Ishikawa (cell line): ENCODE results near the gene OAS3.

Source experiments
- CEBPB ChIP-seq: IDR thresholded peaks from 2 replicates; pipeline ENCODE4 v1.6.1; 2012
- CREB1 ChIP-seq: IDR thresholded peaks from 2 replicates; pipeline ENCODE4 v1.6.1; 2012; ENCODE audit warnings: low read depth
- EGR1 ChIP-seq: IDR thresholded peaks from 2 replicates; pipeline ENCODE4 v1.6.1; 2012
- EP300 ChIP-seq: IDR thresholded peaks from 2 replicates; pipeline ENCODE4 v1.6.1; 2012; ENCODE audit warnings: borderline replicate concordance
- FOXM1 ChIP-seq: IDR thresholded peaks from 2 replicates; pipeline ENCODE4 v1.6.1; 2012; ENCODE audit warnings: low read depth, borderline replicate concordance
- MAX ChIP-seq: IDR thresholded peaks from 2 replicates; pipeline ENCODE4 v1.6.1; 2012
- NFIC ChIP-seq: IDR thresholded peaks from 2 replicates; pipeline ENCODE4 v1.6.1; 2012
- RAD21 ChIP-seq: IDR thresholded peaks from 2 replicates; pipeline ENCODE4 v1.6.1; 2012; ENCODE audit warnings: low read depth
- REST ChIP-seq: IDR thresholded peaks from 2 replicates; pipeline ENCODE4 v1.6.1; 2012; ENCODE audit warnings: low read depth, mild to moderate bottlenecking
- TAF1 ChIP-seq: IDR thresholded peaks from 2 replicates; pipeline ENCODE4 v1.6.1; 2012; ENCODE audit warnings: low read depth, mild to moderate bottlenecking
- TCF12 ChIP-seq: IDR thresholded peaks from 2 replicates; pipeline ENCODE4 v1.6.1; 2012; ENCODE audit warnings: low read depth
- TEAD4 ChIP-seq: IDR thresholded peaks from 2 replicates; pipeline ENCODE4 v1.6.1; 2012
- USF1 ChIP-seq: IDR thresholded peaks from 2 replicates; pipeline ENCODE4 v1.6.1; 2012
- YY1 ChIP-seq: IDR thresholded peaks from 2 replicates; pipeline ENCODE4 v1.6.1; 2012; ENCODE audit warnings: low read depth
- ZBTB7A ChIP-seq: IDR thresholded peaks from 2 replicates; pipeline ENCODE4 v1.6.1; 2012; ENCODE audit warnings: low read depth

OAS3 gene

GRCh38 chr12:112939761-112940381 lies 1.6 kb downstream of the OAS3 start:
- no peak for TF ChIP-seq CEBPB
- TF ChIP-seq MAX, result no peak
- TF ChIP-seq EP300, result no peak
- no peak for TF ChIP-seq FOXM1
- no peak for TF ChIP-seq ZBTB7A
- no peak for TF ChIP-seq NFIC
- no peak for TF ChIP-seq RAD21
- TF ChIP-seq TCF12, result no peak
- TF ChIP-seq YY1, result no peak
- no peak for TF ChIP-seq TAF1
- no peak for TF ChIP-seq TEAD4
- no peak for TF ChIP-seq CREB1
- TF ChIP-seq REST, result no peak
- no peak for TF ChIP-seq USF1
- TF ChIP-seq EGR1, result no peak

- TF ChIP-seq USF1 (no peak), CEBPB (no peak), EP300 (no peak), ZBTB7A (no peak), TAF1 (no peak), FOXM1 (no peak), MAX (no peak), NFIC (no peak), YY1 (no peak), TCF12 (no peak), CREB1 (no peak), REST (no peak), RAD21 (no peak), TEAD4 (no peak), EGR1 (no peak)
Observed at GRCh38 chr12:112941528-112942335, 3.5 kb downstream of the OAS3 start.

- no peak for TF ChIP-seq TEAD4
- TF ChIP-seq TAF1, result no peak
- TF ChIP-seq MAX, result no peak
- TF ChIP-seq CREB1, result no peak
- no peak for TF ChIP-seq EP300
- TF ChIP-seq EGR1, result no peak
- TF ChIP-seq NFIC, result no peak
Observed at GRCh38 chr12:112942572-112942971, 4.3 kb downstream of the OAS3 start.

GRCh38 chr12:112944024-112944690 lies 5.9 kb downstream of the OAS3 start:
- TF ChIP-seq TAF1, result no peak
- TF ChIP-seq CEBPB, result no peak
- TF ChIP-seq TEAD4, result no peak
- TF ChIP-seq EGR1, result no peak
- TF ChIP-seq NFIC, result no peak
- TF ChIP-seq REST, result no peak
- no peak for TF ChIP-seq TCF12
- no peak for TF ChIP-seq USF1
- no peak for TF ChIP-seq FOXM1
- TF ChIP-seq ZBTB7A, result no peak
- TF ChIP-seq MAX, result no peak
- TF ChIP-seq CREB1, result no peak
- TF ChIP-seq EP300, result no peak
- TF ChIP-seq RAD21, result no peak
- TF ChIP-seq YY1, result no peak
